Activated T-cell treated with anti-CD3 and anti-CD28 coated beads for 48 hours (primary cell): Measurements from ENCODE around the gene TGFB1I1.

ENCODE experiments used
- DNase-seq: peaks from one replicate; pipeline ENCODE4 v3.0.0-alpha.2; 2020; ENCODE audit warnings: low read depth

The TGFB1I1 gene

GRCh38 chr16:31452631-31453106 lies 19.3 kb upstream of the TGFB1I1 start:
- no peak for DNase-seq

GRCh38 chr16:31453255-31454204 lies 18.4 kb upstream of the TGFB1I1 start:
- no peak for DNase-seq

- DNase-seq = no peak
These were observed 16.2 kb upstream of the TGFB1I1 start for GRCh38 chr16:31455601-31456314.

- no peak for DNase-seq
These were observed 15.0 kb upstream of the TGFB1I1 start for GRCh38 chr16:31456988-31457360.

- DNase-seq = peak; percentile 41
These were observed 13.7 kb upstream of the TGFB1I1 start for GRCh38 chr16:31458073-31458843.

- DNase-seq = peak; percentile 94
These were observed 12.9 kb upstream of the TGFB1I1 start, which contains the start of gene ARMC5 for GRCh38 chr16:31458844-31459686. ARMC5 (plus strand) TSS chr16:31459501; CDS start chr16:31459525, 24 bp downstream.

GRCh38 chr16:31459687-31460581 lies 12.0 kb upstream of the TGFB1I1 start:
- peak; percentile 100 for DNase-seq

- DNase-seq = no peak
These were observed 11.4 kb upstream of the TGFB1I1 start for GRCh38 chr16:31460582-31461002.

- no peak for DNase-seq
These were observed 10.6 kb upstream of the TGFB1I1 start for GRCh38 chr16:31461201-31461920.

GRCh38 chr16:31461921-31462804 lies 9.8 kb upstream of the TGFB1I1 start:
- no peak for DNase-seq

- no peak for DNase-seq
These were observed 7.6 kb upstream of the TGFB1I1 start for GRCh38 chr16:31464348-31464769.

- no peak for DNase-seq
These were observed 7.1 kb upstream of the TGFB1I1 start for GRCh38 chr16:31464781-31465260.

- DNase-seq = no peak
These were observed 6.1 kb upstream of the TGFB1I1 start for GRCh38 chr16:31465788-31466370.

GRCh38 chr16:31466381-31466841 lies 5.5 kb upstream of the TGFB1I1 start:
- DNase-seq = no peak

- DNase-seq = no peak
These were observed 4.7 kb upstream of the TGFB1I1 start for GRCh38 chr16:31467151-31467773.

GRCh38 chr16:31467858-31468257 lies 4.1 kb upstream of the TGFB1I1 start:
- DNase-seq = no peak

- DNase-seq = no peak
These were observed 1.3 kb upstream of the TGFB1I1 start for GRCh38 chr16:31470615-31471014.
